Right cardiac atrium (tissue), 5 donors: ENCODE measurements around the gene LYZL1. TPM values are rescaled to one million over a fixed set of nuclear protein-coding genes. Genes with fewer than 3 reads are reported as not detected.
"Not testable (repeated sequence)": the region's sequence is repeated elsewhere in the genome, so short reads cannot be mapped to it uniquely, and the experiment has no call there.

ENCODE experiments used
- ATAC-seq, 2 donors: fragments of 200-7000 bp; cut with Tn5 transposase; one replicate each; pipeline versions ENCODE4 v1.8.0 to v1.9.1; 2020; ENCODE audit warnings: moderate library complexity in 2 of 2, mild to moderate bottlenecking in 1 of 2
- DNase-seq, 3 donors: peaks; one replicate each; pipeline ENCODE4 v3.0.0-alpha.2; 2020
- H3K27ac ChIP-seq: one replicate; pipeline ENCODE4 v1.5.1; 2013; ENCODE audit warnings: mild to moderate bottlenecking, low read length, control low read depth, moderate library complexity
- H3K27me3 ChIP-seq: one replicate; pipeline ENCODE4 v1.6.1; 2013; ENCODE audit not compliant: control insufficient read depth, insufficient read depth
- H3K4me1 ChIP-seq: one replicate; pipeline ENCODE4 v1.6.1; 2013; ENCODE audit warnings: low read length; ENCODE audit not compliant: control insufficient read depth, insufficient read depth
- H3K4me3 ChIP-seq: one replicate; pipeline ENCODE4 v1.5.1; 2013; ENCODE audit warnings: low read length, control low read depth
- H3K9me3 ChIP-seq: one replicate; pipeline ENCODE4 v1.6.1; 2013; ENCODE audit warnings: low read length; ENCODE audit not compliant: control insufficient read depth
- WGBS: extraction: QIAGEN DNeasy Blood & Tissue Kit; methylation state at CpG from one replicate; pipeline ENCODE4 v1.1.7; 2013; 5-methylcytosine and 5-hydroxymethylcytosine counted together
- intact Hi-C, 4 donors: fragments of 100-400 bp; cut with DNase I; formaldehyde crosslinking; loops; one replicate each; pipeline versions ENCODE4 v1.11.0 to v1.14.0; 2022 to 2023
- polyA plus RNA-seq: library from polyadenylated mRNA; stranded (reverse); fragments of 200-250 nt; gene quantifications from one replicate; pipeline ENCODE4 v1.2.3, GENCODE V29; 2013
- total RNA-seq, 4 donors: library from RNA; stranded (reverse); fragmentation: NEBNext Ultra II Directional; extraction: Animal tissue kit (Norgen Biotek cat#: 25700); gene quantifications; one replicate each; pipeline ENCODE4 v1.2.1, GENCODE V29; 2021
- donor health status: healthy with polysubstance abuse.
- donor health status: DM: no; HTN: yes; CAD: no.
- donor health status: DM: no; HTN: no; CAD: no.
- donor health status: DM: no; HTN: yes; CAD: no; lungs with severe emphysema.
- donor health status: DM: yes; HTN: yes; CAD: no.

Gene LYZL1
- total and polyA plus RNA-seq, 5 donors = not detected

- H3K4me1 ChIP-seq = peaks cover 2% of the 10 kb centered on the region
- ATAC-seq (no peak), DNase-seq (no peak)
- 80% methylated on average over 4 of the region's 4 CpGs for WGBS
- no peaks in the 10 kb centered on the region for H3K9me3 ChIP-seq
- no peaks in the 10 kb centered on the region for H3K27me3 ChIP-seq
- intact Hi-C loops = no loop called here
- H3K27ac ChIP-seq = no peak overlapping the region
- no peak overlapping the region for H3K4me3 ChIP-seq
These were observed 43.3 kb downstream of the LYZL1 start for GRCh38 chr10:29332061-29332760.

DNA sequence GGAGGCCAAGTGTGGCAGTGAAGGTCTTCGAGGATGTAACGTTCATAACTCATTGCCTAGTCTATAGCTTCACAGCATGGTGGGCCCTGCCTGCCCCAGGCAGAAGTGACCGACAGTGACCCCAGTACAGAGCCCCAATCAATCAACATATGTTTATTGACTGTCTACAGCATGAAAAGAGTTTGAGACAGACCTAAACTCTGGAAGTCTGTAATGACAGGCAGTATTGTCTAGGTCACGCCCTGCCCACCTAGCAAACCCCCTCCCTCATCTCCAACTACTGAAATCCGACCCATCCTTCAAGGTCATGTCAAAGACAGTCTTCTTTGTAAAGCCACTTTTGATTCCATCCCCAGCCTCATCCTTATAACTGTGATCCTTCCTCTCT lies 43.9 kb downstream of the LYZL1 start:
- DNase-seq = no peak
- 63% methylated on average over 5 of the region's 5 CpGs for WGBS
- H3K4me3 ChIP-seq = no peak overlapping the region
- no peaks in the 10 kb centered on the region for H3K27me3 ChIP-seq
- intact Hi-C loops = no loop called here
- peaks cover 2% of the 10 kb centered on the region for H3K4me1 ChIP-seq
- ATAC-seq = no peak
- no peak overlapping the region for H3K27ac ChIP-seq
- H3K9me3 ChIP-seq = no peaks in the 10 kb centered on the region

GRCh38 chr10:29337526-29337925 lies 48.7 kb downstream of the LYZL1 start:
- intact Hi-C loops = not testable (repeated sequence)
- WGBS = 89% methylated on average over 4 of the region's 4 CpGs

DNA sequence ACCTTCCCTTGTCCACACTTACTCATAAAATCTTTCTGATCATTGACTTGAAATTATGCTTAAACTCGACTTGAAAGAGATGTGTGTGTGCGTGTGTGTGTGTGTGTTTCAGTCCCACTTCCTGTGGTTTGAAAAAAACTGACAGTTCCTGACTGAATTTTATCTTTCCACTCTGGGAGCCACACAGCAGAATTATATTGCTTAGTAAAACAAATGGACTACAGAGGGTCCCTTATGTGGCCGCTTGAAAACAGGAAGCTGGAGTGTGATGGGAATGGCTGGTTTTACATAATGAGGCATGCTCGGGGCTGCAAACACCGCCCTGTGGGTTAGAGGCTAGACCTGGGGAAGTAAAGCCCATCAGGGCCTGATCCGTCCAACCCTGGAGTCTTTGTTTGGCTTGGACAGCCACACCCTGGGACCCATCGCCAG lies 54.8 kb downstream of the LYZL1 start:
- DNase-seq = no peak
- peak in 1 of 2 donors; percentile 41 for ATAC-seq
- 51% methylated on average over 7 of the region's 7 CpGs for WGBS
- H3K27me3 ChIP-seq = no peaks in the 10 kb centered on the region
- intact Hi-C loops = no loop called here
- H3K27ac ChIP-seq = no peak overlapping the region
- no peak overlapping the region for H3K4me3 ChIP-seq
- no peaks in the 10 kb centered on the region for H3K4me1 ChIP-seq
- H3K9me3 ChIP-seq = no peaks in the 10 kb centered on the region

More at GRCh38 chr10:29337526-29337925, 48.7 kb downstream of the LYZL1 start:
- H3K4me3 ChIP-seq, ATAC-seq, H3K27me3 ChIP-seq, DNase-seq, H3K4me1 ChIP-seq, H3K9me3 ChIP-seq, H3K27ac ChIP-seq: not testable (repeated sequence)

DNA sequence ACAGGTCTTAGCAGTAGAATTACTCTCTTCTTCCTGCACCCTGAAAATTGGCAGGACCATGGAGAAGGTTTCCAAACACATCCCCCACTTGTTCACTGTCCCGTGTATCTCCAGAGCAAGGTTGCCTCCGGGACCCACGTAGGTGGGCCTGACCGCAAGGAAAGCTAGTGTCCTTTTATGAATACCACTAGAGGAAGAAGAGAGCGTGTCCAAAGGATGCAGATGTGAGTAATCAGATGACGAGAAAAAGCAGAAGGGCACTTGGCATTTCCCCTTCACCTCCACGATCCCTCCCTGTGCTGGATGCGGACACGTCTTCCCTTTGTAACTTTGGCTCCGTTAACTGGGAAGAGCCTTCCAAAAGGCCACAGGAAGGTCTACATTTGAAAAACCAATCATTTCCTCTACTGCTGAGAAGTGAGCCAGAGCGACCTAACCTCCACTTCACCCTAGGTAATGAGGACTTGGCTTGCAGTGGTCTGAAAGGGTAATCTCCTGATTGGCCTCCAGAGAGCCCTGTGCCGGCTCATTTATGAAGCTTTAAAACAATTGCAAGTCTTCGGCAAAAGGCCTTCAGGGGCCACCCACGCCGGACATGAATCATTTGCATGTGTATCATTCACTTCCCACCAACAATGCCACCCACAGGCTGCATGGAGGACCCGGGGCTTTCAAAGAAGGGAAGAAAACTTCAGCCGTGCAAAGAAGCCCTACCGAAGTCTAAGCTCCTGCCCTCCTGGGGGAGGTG lies 55.4 kb downstream of the LYZL1 start:
- ATAC-seq (peak; percentile 50 to 81), DNase-seq (no peak)
- H3K27ac ChIP-seq = no peak overlapping the region
- no peaks in the 10 kb centered on the region for H3K4me1 ChIP-seq
- intact Hi-C loops = no loop called here
- H3K27me3 ChIP-seq = no peaks in the 10 kb centered on the region
- no peaks in the 10 kb centered on the region for H3K9me3 ChIP-seq
- 57% methylated on average over 18 of the region's 18 CpGs for WGBS
- no peak overlapping the region for H3K4me3 ChIP-seq

GRCh38 chr10:29345144-29345909 lies 56.5 kb downstream of the LYZL1 start:
- 84% methylated on average over 9 of the region's 9 CpGs for WGBS
- ATAC-seq (no peak), DNase-seq (no peak)
- H3K4me1 ChIP-seq = no peaks in the 10 kb centered on the region
- H3K4me3 ChIP-seq = no peak overlapping the region
- H3K27ac ChIP-seq = no peak overlapping the region
- no peaks in the 10 kb centered on the region for H3K27me3 ChIP-seq
- H3K9me3 ChIP-seq = no peaks in the 10 kb centered on the region
- intact Hi-C loops = no loop called here

GRCh38 chr10:29345910-29346209 lies 57.0 kb downstream of the LYZL1 start:
- Histone ChIP-seq H3K27ac (no peak overlapping the region), H3K4me1 (no peaks in the 10 kb centered on the region), H3K27me3 (no peaks in the 10 kb centered on the region), H3K4me3 (no peak overlapping the region), H3K9me3 (no peaks in the 10 kb centered on the region)
- DNase-seq (no peak), ATAC-seq (no peak)
- 95% methylated on average over 3 of the region's 3 CpGs for WGBS
- intact Hi-C loops = no loop called here

DNA sequence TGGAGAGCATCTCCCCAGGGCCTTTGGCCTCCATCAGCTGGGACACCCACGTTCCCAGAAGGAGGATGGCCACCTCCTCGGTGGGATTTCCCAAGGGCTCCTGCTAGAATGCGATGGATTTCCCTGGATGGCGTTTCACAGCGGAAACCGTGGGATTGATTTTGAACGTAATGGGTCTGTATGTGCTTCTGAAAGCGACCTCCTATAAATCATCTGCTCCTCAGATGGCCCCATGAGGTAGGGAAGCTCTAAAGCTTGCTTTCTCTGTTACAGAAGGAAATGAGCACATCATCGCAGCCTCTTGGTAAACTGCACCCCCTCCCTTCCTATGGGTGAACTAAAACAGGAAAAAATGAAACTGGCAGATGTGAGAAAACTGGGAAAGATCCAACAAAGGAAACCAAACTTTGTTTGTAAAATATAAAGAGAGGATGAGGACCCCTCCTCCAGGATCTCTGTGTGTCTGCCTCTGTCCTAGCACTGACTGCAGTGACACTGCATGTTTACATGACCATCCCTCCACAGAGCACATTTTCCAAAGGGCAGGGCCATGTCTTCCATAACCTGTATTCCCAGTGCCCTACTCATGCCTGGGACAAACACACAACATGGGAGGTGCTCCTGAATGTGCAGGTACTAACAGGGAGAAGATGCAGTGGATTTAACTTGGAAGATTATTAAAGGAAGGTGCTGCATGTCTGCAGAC lies 57.6 kb downstream of the LYZL1 start:
- WGBS = 70% methylated on average over 9 of the region's 9 CpGs
- intact Hi-C loops = no loop called here
- H3K4me1 ChIP-seq = no peaks in the 10 kb centered on the region
- H3K9me3 ChIP-seq = no peaks in the 10 kb centered on the region
- no peaks in the 10 kb centered on the region for H3K27me3 ChIP-seq
- no peak overlapping the region for H3K27ac ChIP-seq
- no peak overlapping the region for H3K4me3 ChIP-seq
- DNase-seq = no peak
- no peak for ATAC-seq

GRCh38 chr10:29348836-29349235 lies 60.0 kb downstream of the LYZL1 start:
- H3K27me3 ChIP-seq = no peaks in the 10 kb centered on the region
- intact Hi-C loops = no loop called here
- WGBS = 83% methylated on average over 5 of the region's 5 CpGs

GRCh38 chr10:29353305-29353704 lies 64.4 kb downstream of the LYZL1 start:
- WGBS = 55% methylated on average over 3 of the region's 3 CpGs
- no peak overlapping the region for H3K27ac ChIP-seq
- no peaks in the 10 kb centered on the region for H3K27me3 ChIP-seq
- no peak overlapping the region for H3K4me3 ChIP-seq
- peak; percentile 32 to 50 for ATAC-seq
- H3K9me3 ChIP-seq = no peaks in the 10 kb centered on the region
- intact Hi-C loops = no loop called here
- H3K4me1 ChIP-seq = no peaks in the 10 kb centered on the region
- DNase-seq = no peak

More at GRCh38 chr10:29348836-29349235, 60.0 kb downstream of the LYZL1 start:
- Histone ChIP-seq H3K27ac (no peak overlapping the region), H3K4me1 (no peaks in the 10 kb centered on the region), H3K4me3 (no peak overlapping the region), H3K9me3 (no peaks in the 10 kb centered on the region)
- no peak for DNase-seq
- no peak for ATAC-seq
